NCI-H1092 (cell line): Measurements from ENCODE around the gene RGMB.

Experiments used
- DNase-seq: peaks from one replicate; lab custom pipeline; 2025; lab: John Stamatoyannopoulos, UW

The RGMB gene

GRCh38 chr5:98785244-98785643, 11.8 kb downstream of the RGMB start:
- no peak for DNase-seq

- DNase-seq, result no peak
These were observed 12.9 kb downstream of the RGMB start for GRCh38 chr5:98786191-98786853.

DNA sequence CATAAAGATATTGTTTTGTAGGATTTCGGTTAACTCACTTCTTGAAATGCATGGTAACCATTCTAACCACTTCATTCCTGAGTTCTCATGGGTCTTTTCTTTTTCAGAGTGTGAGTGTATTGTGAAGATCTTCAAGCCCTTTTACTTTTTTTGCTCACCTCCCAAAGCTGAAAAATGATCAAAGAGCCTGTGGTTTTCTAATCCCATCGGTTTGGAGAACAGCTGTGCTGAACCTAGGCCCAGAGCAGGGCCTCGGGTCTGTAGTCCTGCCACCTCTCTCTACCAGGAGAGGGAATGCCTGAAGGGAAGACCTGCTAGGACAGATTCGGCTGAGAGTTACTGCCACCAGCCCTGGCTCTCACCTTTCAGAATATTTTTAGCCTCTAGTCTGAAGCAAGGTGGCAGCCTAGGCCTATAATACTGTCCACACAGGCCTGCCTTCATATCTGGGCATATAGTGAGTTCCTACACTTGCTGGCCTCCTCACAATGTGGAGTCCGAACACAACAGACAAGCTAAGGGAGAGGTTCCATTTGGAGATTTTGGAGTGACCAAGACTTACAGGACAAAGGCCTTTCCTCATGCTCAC, 13.8 kb downstream of the RGMB start:
- DNase-seq, result no peak

DNA sequence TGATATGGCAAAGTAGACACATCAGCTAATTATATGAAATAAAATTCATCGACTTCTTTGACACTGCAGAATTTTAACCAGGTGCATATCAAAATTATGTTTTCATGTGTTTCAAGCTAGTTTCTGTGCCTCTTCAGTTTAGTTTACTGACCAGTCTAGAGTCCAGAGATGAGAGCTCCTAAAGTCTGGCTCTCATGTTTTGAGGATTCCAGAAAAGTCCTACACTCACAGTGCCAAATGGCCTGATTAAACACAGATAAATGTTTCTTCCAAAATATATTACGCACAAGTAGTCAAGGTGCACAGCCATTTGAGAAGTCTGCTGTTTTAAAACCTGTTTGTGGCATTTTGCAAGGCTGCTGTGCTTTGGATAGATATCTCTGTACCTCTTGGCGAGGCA, 15.6 kb downstream of the RGMB start:
- DNase-seq, result no peak

DNA sequence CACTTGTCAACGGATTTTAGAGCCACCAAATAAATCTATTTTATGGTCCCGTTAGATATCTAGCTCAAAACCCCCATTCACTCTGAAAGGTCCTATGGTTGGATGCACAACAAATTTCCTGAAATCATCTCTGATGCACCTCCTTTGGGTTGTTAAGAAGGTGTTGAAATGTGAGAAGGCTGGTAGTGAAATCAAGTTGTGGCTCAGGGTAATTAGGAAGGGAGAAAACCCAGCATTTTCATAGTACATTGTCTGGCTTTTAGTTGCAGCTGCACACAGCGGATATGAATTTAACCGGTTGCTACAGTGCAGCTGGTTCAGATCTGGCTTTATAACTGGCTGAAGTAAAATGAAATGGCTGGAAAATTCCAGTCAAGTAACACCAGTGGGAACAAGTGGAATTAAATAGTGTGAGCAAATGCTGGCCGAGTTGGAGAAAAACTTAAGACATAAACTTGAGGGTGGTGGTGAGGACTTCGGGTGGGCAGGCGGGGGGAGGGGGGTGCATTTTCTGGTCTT, 17.6 kb downstream of the RGMB start:
- DNase-seq, result no peak

- DNase-seq, result no peak
These were observed 18.6 kb downstream of the RGMB start for GRCh38 chr5:98791898-98792580.

GRCh38 chr5:98793223-98793622, 19.8 kb downstream of the RGMB start:
- DNase-seq, result no peak

DNA sequence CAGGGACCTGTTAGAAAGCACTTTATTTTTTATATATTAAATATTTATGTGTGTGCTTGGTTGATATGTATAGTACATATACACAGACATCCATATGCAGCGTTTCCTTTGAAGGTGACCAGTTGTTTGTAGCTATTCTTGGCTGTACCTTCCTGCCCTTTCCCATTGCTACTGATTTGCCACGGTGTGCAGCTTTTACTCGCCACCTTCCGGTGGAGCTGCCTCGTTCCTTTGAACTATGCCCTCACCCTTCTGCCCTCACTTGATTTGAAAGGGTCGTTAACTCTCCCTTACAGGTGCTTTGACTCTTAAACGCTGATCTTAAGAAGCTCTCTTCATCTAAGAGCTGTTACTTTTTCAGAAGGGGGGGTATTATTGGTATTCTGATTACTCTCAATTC, 20.5 kb downstream of the RGMB start:
- no peak for DNase-seq

DNA sequence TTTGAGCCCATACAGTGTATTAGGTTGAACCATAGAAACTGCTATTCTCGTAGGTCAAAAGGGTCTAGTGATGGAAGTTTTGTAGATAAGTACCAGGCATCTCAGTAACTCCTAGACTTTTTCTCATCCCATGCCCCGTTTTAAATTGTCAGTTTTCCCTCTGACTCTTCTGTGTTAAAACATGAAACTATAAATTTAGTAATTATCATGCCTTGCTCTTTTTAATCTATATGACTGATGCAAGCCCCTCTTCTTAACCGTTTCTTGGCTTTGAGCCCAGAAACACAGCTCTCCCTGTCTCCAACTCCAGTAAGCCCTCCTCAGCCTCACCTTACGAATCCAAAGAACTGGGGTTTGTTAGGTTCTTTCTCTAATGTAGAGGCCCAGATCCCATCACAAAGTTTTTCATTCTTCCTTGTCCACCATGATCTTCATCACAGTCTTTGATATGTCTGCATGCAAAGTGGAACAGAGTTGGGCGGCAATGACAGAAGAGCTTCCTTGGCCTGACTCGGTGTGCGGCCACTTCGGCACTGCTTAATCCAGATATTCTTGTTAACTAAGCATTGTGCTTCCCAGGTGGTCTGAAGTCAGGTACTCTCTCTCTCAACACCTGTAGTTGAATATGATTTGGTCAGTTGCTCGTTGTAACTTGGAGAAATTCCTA, 21.1 kb downstream of the RGMB start:
- no peak for DNase-seq

DNA sequence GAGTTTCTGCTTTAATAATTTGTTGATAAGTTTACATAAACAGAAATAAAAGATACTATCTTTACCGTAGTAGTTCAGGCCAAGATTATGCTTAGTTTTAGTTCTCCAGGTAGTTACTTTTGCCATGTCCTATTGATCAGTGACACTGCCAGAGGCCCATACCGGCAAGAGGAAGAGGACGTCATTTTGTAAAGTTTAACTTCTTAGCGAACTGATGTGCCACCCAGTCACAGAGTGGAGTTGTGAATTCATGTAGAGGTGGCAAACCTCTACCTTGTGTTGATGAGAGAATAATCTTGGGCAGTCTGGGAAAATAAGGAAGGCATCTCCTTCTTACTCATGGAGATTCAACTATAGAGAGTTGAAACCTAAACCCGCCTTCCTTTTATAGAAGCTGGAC, 21.8 kb downstream of the RGMB start:
- DNase-seq, result no peak

GRCh38 chr5:98796197-98796972, 22.9 kb downstream of the RGMB start:
- DNase-seq, result peak; percentile 9

- DNase-seq, result no peak
These were observed 24.9 kb downstream of the RGMB start for GRCh38 chr5:98798371-98798770.

GRCh38 chr5:98798847-98799246, 25.4 kb downstream of the RGMB start:
- no peak for DNase-seq

- no peak for DNase-seq
These were observed 30.6 kb downstream of the RGMB start for GRCh38 chr5:98804066-98804465.

GRCh38 chr5:98805070-98805469, 31.6 kb downstream of the RGMB start:
- DNase-seq, result no peak

DNA sequence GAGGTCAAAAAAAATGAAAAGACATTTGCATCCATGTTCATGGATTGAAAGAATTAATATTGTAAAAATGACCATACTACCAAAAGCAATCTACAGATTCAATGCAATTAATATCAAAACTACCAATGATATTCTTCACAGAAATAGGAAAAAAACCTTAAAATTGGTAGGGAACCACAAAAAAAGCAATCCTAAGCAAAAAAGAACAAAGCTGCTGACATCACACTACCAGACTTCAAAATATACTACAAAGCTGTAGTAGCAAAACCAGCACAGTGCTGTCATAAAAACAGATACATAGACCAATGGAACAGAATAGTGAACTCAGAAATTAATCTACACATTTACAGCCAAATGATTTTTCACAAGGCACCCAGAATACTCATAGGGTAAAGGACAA, 34.3 kb downstream of the RGMB start:
- no peak for DNase-seq

GRCh38 chr5:98810206-98810605, 36.7 kb downstream of the RGMB start:
- no peak for DNase-seq

- no peak for DNase-seq
These were observed 40.3 kb downstream of the RGMB start for GRCh38 chr5:98813755-98814154.

- DNase-seq, result no peak
These were observed 43.2 kb downstream of the RGMB start for GRCh38 chr5:98816582-98817222.

DNA sequence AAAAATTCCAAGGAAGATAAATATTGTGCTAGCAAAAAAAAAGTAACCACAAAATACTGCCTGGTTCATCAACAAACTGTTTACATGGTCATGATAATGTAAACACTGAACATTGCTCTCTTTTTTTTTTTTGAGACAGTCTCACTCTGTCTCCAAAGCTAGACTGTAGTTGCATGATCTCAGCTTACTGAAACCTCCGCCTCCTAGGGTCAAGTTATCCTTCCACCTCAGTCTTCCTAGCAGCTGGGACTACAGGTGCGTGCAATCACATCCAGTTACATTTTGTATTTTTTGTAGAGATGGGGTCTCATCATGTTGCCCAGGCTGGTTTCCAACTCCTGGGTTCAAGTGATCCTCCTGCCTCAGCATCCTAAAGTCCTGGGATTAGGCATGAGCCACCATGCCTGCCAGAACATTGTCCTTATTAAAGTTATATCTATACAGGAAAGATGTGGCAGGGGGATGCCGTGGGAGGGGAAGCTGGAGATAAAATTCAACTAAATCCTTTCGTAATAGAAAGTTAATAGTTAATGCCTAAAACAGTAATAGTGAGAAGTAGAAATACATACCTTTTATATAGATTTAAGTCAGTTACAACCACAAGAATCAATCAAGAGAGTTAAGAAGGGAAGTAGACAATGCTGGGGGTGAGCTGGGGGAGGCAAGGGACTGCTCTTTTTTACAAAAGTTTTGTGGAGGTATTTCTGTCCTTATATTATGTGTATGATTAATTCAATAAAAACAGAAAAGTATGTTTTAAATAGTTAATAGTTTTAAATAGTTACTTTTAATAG, 52.3 kb downstream of the RGMB start:
- no peak for DNase-seq

GRCh38 chr5:98827161-98827560, 53.7 kb downstream of the RGMB start:
- DNase-seq, result peak; percentile 10
